Measurements from ENCODE around the gene GRIN2D. TPM values are rescaled to one million over a fixed set of nuclear protein-coding genes. Genes with fewer than 3 reads are reported as not detected.

GRIN2D gene
- total RNA-seq, 6 experiments from 2014 or later: 0.09 to 0.29 (median 0.22) TPM

GRCh38 chr19:48394331-48395169 is 1.1 kb downstream of the GRIN2D start:
- DNase-seq (no peak), ATAC-seq (no peak)
- Histone ChIP-seq H3K4me3 (no peak overlapping the region), H3K27ac (no peak overlapping the region), H3K27me3 (no peaks in the 10 kb centered on the region), H3K9me3 (no peaks in the 10 kb centered on the region), H3K36me3 (no peaks in the 10 kb centered on the region), H3K4me1 (no peaks in the 10 kb centered on the region)
- 4% methylated on average over 33 of the region's 38 CpGs for WGBS (ENCODE audit: insufficient coverage, low coverage, low lambda C conversion rate, missing lambda C conversion rate)
- intact Hi-C loops (cut with DNase I): no loop called here
- TF ChIP-seq CTCF (IDR thresholded peaks at IDR 0.05) (no peak), POLR2A (IDR thresholded peaks at IDR 0.05) (no peak)

DNA sequence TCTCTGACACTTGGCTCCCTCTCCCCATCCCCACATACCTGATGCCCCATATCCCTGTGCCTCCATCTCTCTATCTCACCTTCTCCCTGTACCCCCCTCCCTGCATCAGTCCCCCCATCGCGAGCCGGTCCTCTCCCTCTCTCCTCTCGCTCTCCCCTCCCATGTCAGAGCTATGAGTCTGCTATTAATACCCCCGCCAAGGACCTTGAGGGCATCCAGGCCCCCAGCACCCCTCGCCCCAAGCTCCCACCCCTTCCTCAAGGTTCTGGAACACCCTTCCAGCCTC is 1.6 kb downstream of the GRIN2D start:
- H3K4me3 ChIP-seq: no peak overlapping the region
- H3K36me3 ChIP-seq: no peaks in the 10 kb centered on the region
- ATAC-seq (no peak), DNase-seq (no peak)
- TF ChIP-seq POLR2A (IDR thresholded peaks at IDR 0.05) (no peak), CTCF (IDR thresholded peaks at IDR 0.05) (no peak)
- no peaks in the 10 kb centered on the region for H3K4me1 ChIP-seq
- no peaks in the 10 kb centered on the region for H3K9me3 ChIP-seq
- no peak overlapping the region for H3K27ac ChIP-seq
- no peaks in the 10 kb centered on the region for H3K27me3 ChIP-seq
- 10% methylated on average over 6 of the region's 6 CpGs for WGBS (ENCODE audit: insufficient coverage, low coverage, low lambda C conversion rate, missing lambda C conversion rate)
- intact Hi-C loops (cut with DNase I): no loop called here

GRCh38 chr19:48395499-48395898 is 2.0 kb downstream of the GRIN2D start:
- Histone ChIP-seq H3K9me3 (no peaks in the 10 kb centered on the region), H3K36me3 (no peaks in the 10 kb centered on the region), H3K27me3 (no peaks in the 10 kb centered on the region), H3K27ac (no peak overlapping the region), H3K4me3 (no peak overlapping the region), H3K4me1 (no peaks in the 10 kb centered on the region)
- WGBS (ENCODE audit: insufficient coverage, low coverage, low lambda C conversion rate, missing lambda C conversion rate): 16% methylated on average over 7 of the region's 9 CpGs
- no peak for TF ChIP-seq CTCF (IDR thresholded peaks at IDR 0.05)
- DNase-seq (no peak), ATAC-seq (no peak)
- intact Hi-C loops (cut with DNase I): no loop called here

DNA sequence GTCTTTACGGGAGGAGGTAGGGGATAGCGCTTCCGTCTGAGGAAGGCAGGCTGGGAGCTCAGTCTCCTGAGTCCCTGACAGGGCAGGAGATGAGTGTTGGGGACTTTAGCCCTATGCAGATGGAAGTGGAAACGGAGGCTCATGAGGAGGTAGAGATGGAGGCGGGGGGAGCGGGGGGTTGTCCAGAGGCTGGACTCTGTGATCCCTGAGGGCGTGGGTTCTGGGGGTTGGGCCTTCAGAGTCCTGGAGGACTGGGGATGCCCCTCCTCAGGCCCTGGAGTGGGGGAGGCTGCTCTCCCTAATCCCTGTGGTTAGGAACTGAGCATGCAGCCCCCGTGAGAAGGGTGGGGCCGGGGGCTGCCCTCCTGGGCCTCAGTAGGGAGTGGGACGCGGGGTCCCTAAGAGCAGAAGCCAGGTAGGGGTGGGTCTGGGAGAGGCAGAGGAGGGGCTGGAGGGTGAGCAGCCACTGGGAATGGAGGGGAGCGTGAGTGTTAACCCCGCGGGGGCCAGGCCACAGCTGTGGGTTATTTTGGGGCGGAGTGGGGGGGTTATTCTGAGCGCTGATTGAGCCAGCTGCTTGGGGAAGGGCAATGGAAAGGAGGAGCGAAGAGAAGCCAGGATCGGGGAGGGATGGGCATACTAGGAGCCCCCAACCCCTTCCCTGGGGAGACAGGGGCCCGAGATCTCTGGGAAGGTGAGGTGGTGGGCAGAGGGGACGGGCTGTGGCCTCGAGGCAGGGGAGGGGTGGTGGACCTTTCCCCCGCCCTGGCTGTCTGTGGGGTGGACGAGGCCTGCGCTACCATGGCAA is 2.8 kb downstream of the GRIN2D start:
- WGBS (ENCODE audit: insufficient coverage, low coverage, low lambda C conversion rate, missing lambda C conversion rate): 43% methylated on average over 17 of the region's 24 CpGs
- ATAC-seq (no peak), DNase-seq (no peak)
- no peak for TF ChIP-seq CTCF (IDR thresholded peaks at IDR 0.05)
- no peak for TF ChIP-seq POLR2A (IDR thresholded peaks at IDR 0.05)
- Histone ChIP-seq H3K27ac (no peak overlapping the region), H3K4me3 (no peak overlapping the region), H3K36me3 (no peaks in the 10 kb centered on the region), H3K27me3 (no peaks in the 10 kb centered on the region), H3K9me3 (no peaks in the 10 kb centered on the region), H3K4me1 (no peaks in the 10 kb centered on the region)
- intact Hi-C loops (cut with DNase I): no loop called here
